ENCODE measurements around the gene APOA4. TPM values are rescaled to one million over a fixed set of nuclear protein-coding genes. Genes with fewer than 3 reads are reported as not detected.

Gene APOA4
- total and polyA plus RNA-seq, 2 experiments from 2014 or later = not detected

GRCh38 chr11:116821050-116821918 lies 1.8 kb downstream of the APOA4 start:
- no peak overlapping the region for H3K27ac ChIP-seq (ENCODE audit: low read depth)
- 0 out of 2 replicates have a peak, but pooled peaks cover 3% of the 10 kb centered on the region for H3K9me2 ChIP-seq (ENCODE audit: insufficient read depth)
- no peaks in the 10 kb centered on the region for H3K4me1 ChIP-seq (ENCODE audit: insufficient read depth)
- TF ChIP-seq REST (IDR thresholded peaks at IDR 0.05; ENCODE audit: unreplicated experiment) (no peak), EZH2phosphoT487 (IDR thresholded peaks at IDR 0.05; ENCODE audit: unreplicated experiment) (no peak), POLR2AphosphoS5 (IDR thresholded peaks at IDR 0.05; ENCODE audit: low read depth) (no peak), EZH2 (IDR thresholded peaks at IDR 0.05; ENCODE audit: low read depth, unreplicated experiment) (no peak), ZNF114 (CRISPR knock-in tag; IDR thresholded peaks at IDR 0.05) (no peak), ETS1 (IDR thresholded peaks at IDR 0.05) (no peak), CTCF (conservative IDR thresholded peaks at IDR 0.05; ENCODE audit: low read depth in 2 of 2) (no peak), ZNF462 (CRISPR knock-in tag; IDR thresholded peaks at IDR 0.05) (no peak), JUNB (IDR thresholded peaks at IDR 0.05; ENCODE audit: unreplicated experiment) (no peak), CREB1 (CRISPR knock-in tag; IDR thresholded peaks at IDR 0.05; ENCODE audit: low read depth) (no peak), STAT1 (IDR thresholded peaks at IDR 0.05; ENCODE audit: unreplicated experiment) (no peak)
- H3K36me3 ChIP-seq (ENCODE audit: insufficient read depth) = no peaks in the 10 kb centered on the region
- DNase-seq (ENCODE audit: low spot score) (no peak), ATAC-seq (no peak)
- no peak overlapping the region for H2AFZ ChIP-seq
- H3K79me2 ChIP-seq (replicated peaks; ENCODE audit: insufficient read depth) = no peaks in the 10 kb centered on the region
- H3K4me2 ChIP-seq = no peak overlapping the region
- no peaks in the 10 kb centered on the region for H3K27me3 ChIP-seq (ENCODE audit: insufficient read depth)
- Mint-ChIP-seq H3K4me3 (no peak overlapping the region), H3K9me3 (no peaks in the 10 kb centered on the region), H3K36me3 (ENCODE audit: low read depth) (no peaks in the 10 kb centered on the region), H3K27me3 (ENCODE audit: insufficient read depth, low read depth, poor library complexity) (peaks cover 4% of the 10 kb centered on the region), H3K27ac (no peak overlapping the region), H3K4me1 (peaks cover 5% of the 10 kb centered on the region; the same call in 2 of the 3 replicates)
- no peak overlapping the region for H3K4me3 ChIP-seq
- no peaks in the 10 kb centered on the region for H3F3A ChIP-seq (replicated peaks; ENCODE audit: low read depth)
- no peaks in the 10 kb centered on the region for H4K20me1 ChIP-seq (replicated peaks; ENCODE audit: insufficient read depth)
